Neural crest cell (in vitro differentiated cells): Measurements from ENCODE around the gene TRAM2. TPM values are rescaled to one million over a fixed set of nuclear protein-coding genes. Genes with fewer than 3 reads are reported as not detected.

Source experiments
- DNase-seq: peaks from one replicate; pipeline ENCODE4 v3.0.0; 2021; ENCODE audit warnings: low read depth, mixed read lengths, low spot score
- H3K27ac Mint-ChIP-seq: one replicate; pipeline ENCODE4 v1.8.0; 2021; ENCODE audit warnings: mild to moderate bottlenecking, mixed read lengths; ENCODE audit not compliant: unreplicated experiment
- H3K27me3 Mint-ChIP-seq: 2 replicates; pipeline ENCODE4 v1.8.0; 2021; ENCODE audit warnings: low read depth, mild to moderate bottlenecking, mixed read lengths
- H3K36me3 Mint-ChIP-seq: 2 replicates; pipeline ENCODE4 v1.8.0; 2021; ENCODE audit warnings: low read depth, mild to moderate bottlenecking, mixed read lengths
- H3K4me1 Mint-ChIP-seq: 2 replicates; pipeline ENCODE4 v1.8.0; 2021; ENCODE audit warnings: mixed read lengths
- H3K4me3 Mint-ChIP-seq: one replicate; pipeline ENCODE4 v1.8.0; 2021; ENCODE audit warnings: mild to moderate bottlenecking, mixed read lengths
- H3K9me3 Mint-ChIP-seq: 2 replicates; pipeline ENCODE4 v1.8.0; 2021; ENCODE audit warnings: mixed read lengths
- total RNA-seq: library from RNA; stranded (reverse); gene quantifications from 2 replicates; pipeline ENCODE4 v1.2.1, GENCODE V29; 2021
- TF ChIP-seq, protein P1 (sequence below): fragments of 200-600 bp; sonication (generic); conservative IDR thresholded peaks from 2 replicates; pipeline ENCODE4 v1.5.0; 2021; ENCODE audit warnings: antibody characterized with exemption, mild to moderate bottlenecking

The TRAM2 gene
- total RNA-seq, 1 donor from 2014 or later, result 20.2 TPM

GRCh38 chr6:52553158-52553557 is 23.7 kb downstream of the TRAM2 start:
- no peak for DNase-seq
- Mint-ChIP-seq H3K4me1 (peaks cover 56% of the 10 kb centered on the region), H3K27me3 (no peaks in the 10 kb centered on the region), H3K4me3 (no peak overlapping the region), H3K27ac (peak overlapping the region; percentile 54), H3K9me3 (no peaks in the 10 kb centered on the region), H3K36me3 (no peaks in the 10 kb centered on the region)
- TF ChIP-seq, protein P1, sequence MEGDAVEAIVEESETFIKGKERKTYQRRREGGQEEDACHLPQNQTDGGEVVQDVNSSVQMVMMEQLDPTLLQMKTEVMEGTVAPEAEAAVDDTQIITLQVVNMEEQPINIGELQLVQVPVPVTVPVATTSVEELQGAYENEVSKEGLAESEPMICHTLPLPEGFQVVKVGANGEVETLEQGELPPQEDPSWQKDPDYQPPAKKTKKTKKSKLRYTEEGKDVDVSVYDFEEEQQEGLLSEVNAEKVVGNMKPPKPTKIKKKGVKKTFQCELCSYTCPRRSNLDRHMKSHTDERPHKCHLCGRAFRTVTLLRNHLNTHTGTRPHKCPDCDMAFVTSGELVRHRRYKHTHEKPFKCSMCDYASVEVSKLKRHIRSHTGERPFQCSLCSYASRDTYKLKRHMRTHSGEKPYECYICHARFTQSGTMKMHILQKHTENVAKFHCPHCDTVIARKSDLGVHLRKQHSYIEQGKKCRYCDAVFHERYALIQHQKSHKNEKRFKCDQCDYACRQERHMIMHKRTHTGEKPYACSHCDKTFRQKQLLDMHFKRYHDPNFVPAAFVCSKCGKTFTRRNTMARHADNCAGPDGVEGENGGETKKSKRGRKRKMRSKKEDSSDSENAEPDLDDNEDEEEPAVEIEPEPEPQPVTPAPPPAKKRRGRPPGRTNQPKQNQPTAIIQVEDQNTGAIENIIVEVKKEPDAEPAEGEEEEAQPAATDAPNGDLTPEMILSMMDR, result no peak

DNA sequence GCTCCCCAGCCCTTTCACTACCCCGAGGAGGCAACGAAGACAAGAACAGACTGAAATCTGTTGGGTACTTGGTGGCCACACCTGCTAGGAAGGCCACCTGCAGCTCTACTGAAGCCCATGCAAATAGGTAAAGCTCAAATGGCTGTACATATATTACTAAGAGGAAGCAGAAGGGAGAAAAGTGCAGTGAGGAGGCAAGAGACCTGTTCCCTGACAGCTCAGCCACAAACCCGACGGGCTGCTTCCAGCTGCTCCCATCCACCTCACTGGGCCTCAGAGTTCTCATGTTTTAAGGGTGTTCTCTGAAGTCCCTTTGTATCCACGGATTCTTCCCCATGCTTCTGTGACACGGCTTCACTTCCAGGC is 24.6 kb downstream of the TRAM2 start:
- Mint-ChIP-seq H3K27ac (peak overlapping the region; percentile 92), H3K27me3 (no peaks in the 10 kb centered on the region), H3K9me3 (no peaks in the 10 kb centered on the region), H3K36me3 (no peaks in the 10 kb centered on the region), H3K4me1 (peaks cover 61% of the 10 kb centered on the region), H3K4me3 (peak overlapping the region; percentile 79)
- TF ChIP-seq, protein P1, result no peak
- DNase-seq, result no peak

- Mint-ChIP-seq H3K27ac (peak overlapping the region; percentile 92), H3K36me3 (no peaks in the 10 kb centered on the region), H3K27me3 (no peaks in the 10 kb centered on the region), H3K9me3 (no peaks in the 10 kb centered on the region), H3K4me3 (peak overlapping the region; percentile 79), H3K4me1 (peaks cover 66% of the 10 kb centered on the region)
- peak; percentile 26 for DNase-seq
- TF ChIP-seq, protein P1, result no peak
These were observed 25.2 kb downstream of the TRAM2 start for GRCh38 chr6:52551483-52552277.

DNA sequence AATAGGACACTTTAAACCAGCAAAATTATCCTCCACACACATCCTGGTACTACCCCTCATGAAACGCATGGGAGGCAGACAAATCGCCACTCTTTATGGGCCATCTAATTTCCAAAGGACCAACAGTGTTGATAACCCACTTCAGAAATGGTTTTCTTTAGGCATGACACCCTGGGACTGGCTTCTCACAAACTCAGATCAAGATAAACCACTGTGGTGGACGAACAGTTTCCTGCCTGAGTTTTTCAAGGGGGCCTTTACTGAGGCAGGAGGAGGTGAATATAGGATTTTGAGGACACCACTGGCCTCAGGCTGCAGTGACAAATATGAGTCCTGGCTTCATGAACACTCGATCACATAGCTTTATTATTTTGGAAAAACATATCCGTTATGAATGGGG is 26.0 kb downstream of the TRAM2 start:
- Mint-ChIP-seq H3K9me3 (no peaks in the 10 kb centered on the region), H3K27me3 (no peaks in the 10 kb centered on the region), H3K36me3 (no peaks in the 10 kb centered on the region), H3K4me3 (peak overlapping the region; percentile 79), H3K27ac (peak overlapping the region; percentile 92), H3K4me1 (peaks cover 69% of the 10 kb centered on the region)
- no peak for DNase-seq
- TF ChIP-seq, protein P1, result no peak

GRCh38 chr6:52550014-52550575 is 26.8 kb downstream of the TRAM2 start:
- no peak for DNase-seq
- Mint-ChIP-seq H3K4me1 (peaks cover 67% of the 10 kb centered on the region), H3K4me3 (no peak overlapping the region), H3K36me3 (no peaks in the 10 kb centered on the region), H3K27ac (no peak overlapping the region), H3K9me3 (no peaks in the 10 kb centered on the region), H3K27me3 (no peaks in the 10 kb centered on the region)
- TF ChIP-seq, protein P1, result no peak
